ENCODE results near the gene HFM1. TPM values are rescaled to one million over a fixed set of nuclear protein-coding genes. Genes with fewer than 3 reads are reported as not detected.
"Not testable (repeated sequence)": the region's sequence is repeated elsewhere in the genome, so short reads cannot be mapped to it uniquely, and the experiment has no call there.

Gene HFM1
- total RNA-seq, 1 donor from 2014 or later: 0.35 TPM

- H3K9me3 Mint-ChIP-seq (ENCODE audit: unreplicated experiment): no peaks in the 10 kb centered on the region
- H3K36me3 Mint-ChIP-seq (ENCODE audit: unreplicated experiment): no peaks in the 10 kb centered on the region
- H3K27me3 Mint-ChIP-seq (ENCODE audit: unreplicated experiment): no peaks in the 10 kb centered on the region
- no peaks in the 10 kb centered on the region for H3K4me1 Mint-ChIP-seq (ENCODE audit: unreplicated experiment)
- TF ChIP-seq CTCF (IDR thresholded peaks at IDR 0.05): no peak
- no peak for DNase-seq (ENCODE audit: extremely low spot score, unreplicated experiment)
- H3K4me3 Mint-ChIP-seq (ENCODE audit: unreplicated experiment): no peak overlapping the region
- H3K27ac Mint-ChIP-seq (ENCODE audit: unreplicated experiment): no peak overlapping the region
Measured at GRCh38 chr1:91374086-91374485, 30.6 kb downstream of the HFM1 start.

- H3K9me3 Mint-ChIP-seq (ENCODE audit: unreplicated experiment); H3K27me3 Mint-ChIP-seq (ENCODE audit: unreplicated experiment); H3K4me3 Mint-ChIP-seq (ENCODE audit: unreplicated experiment); H3K4me1 Mint-ChIP-seq (ENCODE audit: unreplicated experiment); DNase-seq (ENCODE audit: extremely low spot score, unreplicated experiment); H3K27ac Mint-ChIP-seq (ENCODE audit: unreplicated experiment); H3K36me3 Mint-ChIP-seq (ENCODE audit: unreplicated experiment): not testable (repeated sequence)
Measured at GRCh38 chr1:91372230-91372629, 32.4 kb downstream of the HFM1 start.

GRCh38 chr1:91349524-91349923, 55.1 kb downstream of the HFM1 start:
- Mint-ChIP-seq H3K36me3 (ENCODE audit: unreplicated experiment) (no peaks in the 10 kb centered on the region), H3K27me3 (ENCODE audit: unreplicated experiment) (no peaks in the 10 kb centered on the region), H3K9me3 (ENCODE audit: unreplicated experiment) (peaks cover 10% of the 10 kb centered on the region), H3K27ac (ENCODE audit: unreplicated experiment) (no peak overlapping the region), H3K4me3 (ENCODE audit: unreplicated experiment) (no peak overlapping the region), H3K4me1 (ENCODE audit: unreplicated experiment) (no peaks in the 10 kb centered on the region)
- no peak for DNase-seq (ENCODE audit: extremely low spot score, unreplicated experiment)
- no peak for TF ChIP-seq CTCF (IDR thresholded peaks at IDR 0.05)

GRCh38 chr1:91346824-91347223, 57.8 kb downstream of the HFM1 start:
- no peak for TF ChIP-seq CTCF (IDR thresholded peaks at IDR 0.05)

GRCh38 chr1:91345395-91346005, 59.1 kb downstream of the HFM1 start:
- H3K4me1 Mint-ChIP-seq (ENCODE audit: unreplicated experiment): no peaks in the 10 kb centered on the region
- no peak overlapping the region for H3K27ac Mint-ChIP-seq (ENCODE audit: unreplicated experiment)
- H3K27me3 Mint-ChIP-seq (ENCODE audit: unreplicated experiment): no peaks in the 10 kb centered on the region
- TF ChIP-seq CTCF (IDR thresholded peaks at IDR 0.05): no peak
- no peak for DNase-seq (ENCODE audit: extremely low spot score, unreplicated experiment)
- H3K36me3 Mint-ChIP-seq (ENCODE audit: unreplicated experiment): no peaks in the 10 kb centered on the region
- no peaks in the 10 kb centered on the region for H3K9me3 Mint-ChIP-seq (ENCODE audit: unreplicated experiment)
- no peak overlapping the region for H3K4me3 Mint-ChIP-seq (ENCODE audit: unreplicated experiment)

More at GRCh38 chr1:91346824-91347223, 57.8 kb downstream of the HFM1 start:
- no peaks in the 10 kb centered on the region for H3K36me3 Mint-ChIP-seq (ENCODE audit: unreplicated experiment)
- no peaks in the 10 kb centered on the region for H3K4me1 Mint-ChIP-seq (ENCODE audit: unreplicated experiment)
- no peak overlapping the region for H3K27ac Mint-ChIP-seq (ENCODE audit: unreplicated experiment)
- no peaks in the 10 kb centered on the region for H3K9me3 Mint-ChIP-seq (ENCODE audit: unreplicated experiment)
- no peak for DNase-seq (ENCODE audit: extremely low spot score, unreplicated experiment)
- H3K4me3 Mint-ChIP-seq (ENCODE audit: unreplicated experiment): no peak overlapping the region
- H3K27me3 Mint-ChIP-seq (ENCODE audit: unreplicated experiment): no peaks in the 10 kb centered on the region

GRCh38 chr1:91338501-91338900, 66.1 kb downstream of the HFM1 start:
- Mint-ChIP-seq H3K36me3 (ENCODE audit: unreplicated experiment) (no peaks in the 10 kb centered on the region), H3K27ac (ENCODE audit: unreplicated experiment) (no peak overlapping the region), H3K4me3 (ENCODE audit: unreplicated experiment) (no peak overlapping the region), H3K27me3 (ENCODE audit: unreplicated experiment) (peaks cover 2% of the 10 kb centered on the region), H3K9me3 (ENCODE audit: unreplicated experiment) (no peaks in the 10 kb centered on the region), H3K4me1 (ENCODE audit: unreplicated experiment) (no peaks in the 10 kb centered on the region)
- DNase-seq (ENCODE audit: extremely low spot score, unreplicated experiment): no peak
- no peak for TF ChIP-seq CTCF (IDR thresholded peaks at IDR 0.05)

Measured in osteocyte (in vitro differentiated cells).